Loucy (cell line): ENCODE results near the gene CALN1.

Experiments used
- H2AFZ ChIP-seq: fragments of 200-600 bp; sonication (generic); 2 replicates; pipeline ENCODE4 v1.6.0; 2016; ENCODE audit warnings: antibody characterized with exemption, mild to moderate bottlenecking, low read length, moderate library complexity
- H3F3A ChIP-seq: fragments of 200-600 bp; 2 replicates; pipeline ENCODE4 v1.6.0; 2016; ENCODE audit warnings: antibody characterized with exemption, low read depth, mild to moderate bottlenecking
- H3K27me3 ChIP-seq: fragments of 200-600 bp; sonication (generic); 2 replicates; pipeline ENCODE4 v1.6.1; 2014; ENCODE audit warnings: low read length, mild to moderate bottlenecking; ENCODE audit not compliant: insufficient read depth, poor library complexity, severe bottlenecking
- H3K36me3 ChIP-seq: fragments of 200-600 bp; sonication (generic); 2 replicates; pipeline ENCODE4 v1.6.1; 2016; ENCODE audit warnings: low read length; ENCODE audit not compliant: insufficient read depth
- H3K4me1 ChIP-seq: fragments of 200-600 bp; sonication (generic); 2 replicates; pipeline ENCODE4 v1.5.1; 2014; ENCODE audit warnings: low read length, mild to moderate bottlenecking; ENCODE audit not compliant: insufficient read depth, poor library complexity, severe bottlenecking
- H3K4me2 ChIP-seq: fragments of 200-600 bp; sonication (generic); 2 replicates; pipeline ENCODE4 v1.6.0; 2014; ENCODE audit warnings: antibody characterized with exemption, low read length, low read depth, mild to moderate bottlenecking; ENCODE audit not compliant: poor library complexity, severe bottlenecking
- H3K4me3 ChIP-seq: fragments of 200-600 bp; sonication (generic); 2 replicates; pipeline ENCODE4 v1.5.1; 2014; ENCODE audit warnings: low read length, mild to moderate bottlenecking, mixed read lengths; ENCODE audit not compliant: poor library complexity, severe bottlenecking
- H3K79me2 ChIP-seq: fragments of 200-600 bp; sonication (generic); 2 replicates; pipeline ENCODE4 v1.6.1; 2014; ENCODE audit warnings: low read length; ENCODE audit not compliant: insufficient read depth
- H3K9ac ChIP-seq: fragments of 200-600 bp; sonication (generic); 2 replicates; pipeline ENCODE4 v1.6.0; 2014; ENCODE audit warnings: mild to moderate bottlenecking, low read depth, low read length, moderate library complexity; ENCODE audit not compliant: poor library complexity, severe bottlenecking
- H3K9me2 ChIP-seq: fragments of 200-600 bp; sonication (generic); replicated peaks from 2 replicates; pipeline ENCODE4 v1.6.1; 2016; ENCODE audit warnings: low read depth, low read length, mixed read lengths
- H3K9me3 ChIP-seq: fragments of 200-600 bp; sonication (generic); 2 replicates; pipeline ENCODE4 v1.6.1; 2014; ENCODE audit warnings: mild to moderate bottlenecking, antibody characterized with exemption, low read length, low read depth; ENCODE audit not compliant: insufficient read depth
- H4K20me1 ChIP-seq: fragments of 200-600 bp; sonication (generic); 2 replicates; pipeline ENCODE4 v1.6.0; 2014; ENCODE audit warnings: antibody characterized with exemption, low read length, mild to moderate bottlenecking; ENCODE audit not compliant: insufficient read depth, poor library complexity, severe bottlenecking
- CTCF ChIP-seq: fragments of 200-600 bp; sonication (generic); conservative IDR thresholded peaks from 2 replicates; pipeline ENCODE4 v1.5.1; 2014; ENCODE audit warnings: mild to moderate bottlenecking, antibody characterized with exemption, low read length
- EZH2phosphoT487 ChIP-seq: fragments of 200-600 bp; IDR thresholded peaks from 2 replicates; pipeline ENCODE4 v1.6.1; 2018; ENCODE audit warnings: antibody characterized with exemption, mild to moderate bottlenecking, moderate library complexity, borderline replicate concordance

The CALN1 gene

GRCh38 chr7:71896535-71896934, 515.6 kb downstream of the CALN1 start:
- TF ChIP-seq CTCF (no peak), EZH2phosphoT487 (no peak)
- H3F3A ChIP-seq, result peaks cover 7% of the 10 kb centered on the region; the same call in 1 of the 2 replicates
- no peak overlapping the region for H3K4me2 ChIP-seq
- H3K27me3 ChIP-seq, result no peaks in the 10 kb centered on the region
- H4K20me1 ChIP-seq, result no peaks in the 10 kb centered on the region
- peaks cover 44% of the 10 kb centered on the region for H3K4me1 ChIP-seq
- peak overlapping the region; percentile 56; the same call in 1 of the 2 replicates for H2AFZ ChIP-seq
- H3K9me2 ChIP-seq, result no peaks in the 10 kb centered on the region
- peak overlapping the region; percentile 15 for H3K9ac ChIP-seq
- no peaks in the 10 kb centered on the region for H3K36me3 ChIP-seq
- H3K4me3 ChIP-seq, result no peak overlapping the region
- H3K79me2 ChIP-seq, result no peaks in the 10 kb centered on the region
- H3K9me3 ChIP-seq, result peaks cover 6% of the 10 kb centered on the region; the same call in 1 of the 2 replicates

GRCh38 chr7:71886046-71886445, 526.1 kb downstream of the CALN1 start:
- no peaks in the 10 kb centered on the region for H3K79me2 ChIP-seq
- no peaks in the 10 kb centered on the region for H3K36me3 ChIP-seq
- no peak for TF ChIP-seq CTCF
- no peak for TF ChIP-seq EZH2phosphoT487
- H3K9me2 ChIP-seq, result no peaks in the 10 kb centered on the region
- H3K9me3 ChIP-seq, result peaks cover 4% of the 10 kb centered on the region
- no peak overlapping the region for H3K9ac ChIP-seq
- no peak overlapping the region for H3K4me2 ChIP-seq
- H3K27me3 ChIP-seq, result no peaks in the 10 kb centered on the region
- H4K20me1 ChIP-seq, result no peaks in the 10 kb centered on the region
- no peaks in the 10 kb centered on the region for H3F3A ChIP-seq
- no peak overlapping the region for H3K4me3 ChIP-seq
- H2AFZ ChIP-seq, result no peak overlapping the region
- H3K4me1 ChIP-seq, result no peaks in the 10 kb centered on the region

GRCh38 chr7:71885487-71885886, 526.7 kb downstream of the CALN1 start:
- Histone ChIP-seq H3K4me1 (no peaks in the 10 kb centered on the region), H3K4me3 (no peak overlapping the region), H3K4me2 (no peak overlapping the region), H3K27me3 (no peaks in the 10 kb centered on the region), H3K36me3 (no peaks in the 10 kb centered on the region), H3F3A (no peaks in the 10 kb centered on the region), H3K79me2 (no peaks in the 10 kb centered on the region), H4K20me1 (no peaks in the 10 kb centered on the region), H3K9me3 (peaks cover 4% of the 10 kb centered on the region), H3K9me2 (no peaks in the 10 kb centered on the region), H2AFZ (no peak overlapping the region), H3K9ac (no peak overlapping the region)
- TF ChIP-seq EZH2phosphoT487, result no peak
- no peak for TF ChIP-seq CTCF
